HG02840 (cell line): ENCODE data around the gene PCDHB14.
"Not testable (repeated sequence)": the region's sequence is repeated elsewhere in the genome, so short reads cannot be mapped to it uniquely, and the experiment has no call there.

Experiments
- ATAC-seq: cut with Tn5 transposase; IDR thresholded peaks from one replicate; pipeline ENCODE4 v1.9.1; 2021; ENCODE audit warnings: mild to moderate bottlenecking, moderate library complexity, moderate number of reproducible peaks; ENCODE audit not compliant: unreplicated experiment, low FRiP score

Gene PCDHB14

GRCh38 chr5:141208478-141208877 is 14.7 kb upstream of the PCDHB14 start, which contains the start of gene PCDHB12:
Gene PCDHB12, plus strand, starts transcription at chr5:141208719. Its CDS starts 189 bp downstream, at chr5:141208908.
- ATAC-seq, result no peak

DNA sequence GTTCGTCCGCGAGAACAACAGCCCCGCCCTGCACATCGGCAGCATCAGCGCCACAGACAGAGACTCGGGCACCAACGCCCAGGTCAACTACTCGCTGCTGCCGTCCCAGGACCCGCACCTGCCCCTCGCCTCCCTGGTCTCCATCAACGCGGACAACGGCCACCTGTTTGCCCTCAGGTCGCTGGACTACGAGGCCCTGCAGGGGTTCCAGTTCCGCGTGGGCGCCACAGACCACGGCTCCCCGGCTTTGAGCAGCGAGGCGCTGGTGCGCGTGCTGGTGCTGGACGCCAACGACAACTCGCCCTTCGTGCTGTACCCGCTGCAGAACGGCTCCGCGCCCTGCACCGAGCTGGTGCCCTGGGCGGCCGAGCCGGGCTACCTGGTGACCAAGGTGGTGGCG is 12.9 kb upstream of the PCDHB14 start:
- not testable (repeated sequence) for ATAC-seq

GRCh38 chr5:141210849-141211248 is 12.3 kb upstream of the PCDHB14 start:
- ATAC-seq, result not testable (repeated sequence)

GRCh38 chr5:141213656-141214339 is 9.3 kb upstream of the PCDHB14 start, which contains the start of gene PCDHB13:
Gene PCDHB13, plus strand, starts transcription at chr5:141213919. Its CDS starts 205 bp downstream, at chr5:141214124.
- ATAC-seq, result not testable (repeated sequence)

DNA sequence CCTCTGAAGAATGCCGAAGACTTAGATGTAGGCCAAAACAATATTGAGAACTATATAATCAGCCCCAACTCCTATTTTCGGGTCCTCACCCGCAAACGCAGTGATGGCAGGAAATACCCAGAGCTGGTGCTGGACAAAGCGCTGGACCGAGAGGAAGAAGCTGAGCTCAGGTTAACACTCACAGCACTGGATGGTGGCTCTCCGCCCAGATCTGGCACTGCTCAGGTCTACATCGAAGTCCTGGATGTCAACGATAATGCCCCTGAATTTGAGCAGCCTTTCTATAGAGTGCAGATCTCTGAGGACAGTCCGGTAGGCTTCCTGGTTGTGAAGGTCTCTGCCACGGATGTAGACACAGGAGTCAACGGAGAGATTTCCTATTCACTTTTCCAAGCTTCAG is 8.6 kb upstream of the PCDHB14 start:
- not testable (repeated sequence) for ATAC-seq

DNA sequence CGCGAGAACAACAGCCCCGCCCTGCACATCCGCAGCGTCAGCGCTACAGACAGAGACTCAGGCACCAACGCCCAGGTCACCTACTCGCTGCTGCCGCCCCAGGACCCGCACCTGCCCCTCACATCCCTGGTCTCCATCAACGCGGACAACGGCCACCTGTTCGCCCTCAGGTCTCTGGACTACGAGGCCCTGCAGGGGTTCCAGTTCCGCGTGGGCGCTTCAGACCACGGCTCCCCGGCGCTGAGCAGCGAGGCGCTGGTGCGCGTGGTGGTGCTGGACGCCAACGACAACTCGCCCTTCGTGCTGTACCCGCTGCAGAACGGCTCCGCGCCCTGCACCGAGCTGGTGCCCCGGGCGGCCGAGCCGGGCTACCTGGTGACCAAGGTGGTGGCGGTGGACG is 7.6 kb upstream of the PCDHB14 start:
- ATAC-seq, result not testable (repeated sequence)

DNA sequence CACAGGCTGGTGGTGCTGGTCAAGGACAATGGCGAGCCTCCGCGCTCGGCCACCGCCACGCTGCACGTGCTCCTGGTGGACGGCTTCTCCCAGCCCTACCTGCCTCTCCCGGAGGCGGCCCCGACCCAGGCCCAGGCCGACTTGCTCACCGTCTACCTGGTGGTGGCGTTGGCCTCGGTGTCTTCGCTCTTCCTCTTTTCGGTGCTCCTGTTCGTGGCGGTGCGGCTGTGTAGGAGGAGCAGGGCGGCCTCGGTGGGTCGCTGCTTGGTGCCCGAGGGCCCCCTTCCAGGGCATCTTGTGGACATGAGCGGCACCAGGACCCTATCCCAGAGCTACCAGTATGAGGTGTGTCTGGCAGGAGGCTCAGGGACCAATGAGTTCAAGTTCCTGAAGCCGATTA is 7.1 kb upstream of the PCDHB14 start:
- ATAC-seq, result not testable (repeated sequence)

DNA sequence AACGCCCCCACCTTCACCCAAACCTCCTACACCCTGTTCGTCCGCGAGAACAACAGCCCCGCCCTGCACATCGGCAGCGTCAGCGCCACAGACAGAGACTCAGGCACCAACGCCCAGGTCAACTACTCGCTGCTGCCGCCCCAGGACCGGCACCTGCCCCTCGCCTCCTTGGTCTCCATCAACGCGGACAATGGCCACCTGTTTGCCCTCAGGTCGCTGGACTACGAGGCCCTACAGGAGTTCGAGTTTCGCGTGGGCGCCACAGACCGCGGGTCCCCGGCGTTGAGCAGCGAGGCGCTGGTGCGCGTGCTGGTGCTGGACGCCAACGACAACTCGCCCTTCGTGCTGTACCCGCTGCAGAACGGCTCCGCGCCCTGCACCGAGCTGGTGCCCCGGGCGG is 1.7 kb downstream of the PCDHB14 start:
- not testable (repeated sequence) for ATAC-seq

GRCh38 chr5:141225421-141225820 is 2.3 kb downstream of the PCDHB14 start:
- ATAC-seq, result not testable (repeated sequence)

- ATAC-seq, result no peak
These were observed 11.0 kb downstream of the PCDHB14 start for GRCh38 chr5:141234109-141234667.

GRCh38 chr5:141235922-141236321 is 12.8 kb downstream of the PCDHB14 start:
- ATAC-seq, result not testable (repeated sequence)

DNA sequence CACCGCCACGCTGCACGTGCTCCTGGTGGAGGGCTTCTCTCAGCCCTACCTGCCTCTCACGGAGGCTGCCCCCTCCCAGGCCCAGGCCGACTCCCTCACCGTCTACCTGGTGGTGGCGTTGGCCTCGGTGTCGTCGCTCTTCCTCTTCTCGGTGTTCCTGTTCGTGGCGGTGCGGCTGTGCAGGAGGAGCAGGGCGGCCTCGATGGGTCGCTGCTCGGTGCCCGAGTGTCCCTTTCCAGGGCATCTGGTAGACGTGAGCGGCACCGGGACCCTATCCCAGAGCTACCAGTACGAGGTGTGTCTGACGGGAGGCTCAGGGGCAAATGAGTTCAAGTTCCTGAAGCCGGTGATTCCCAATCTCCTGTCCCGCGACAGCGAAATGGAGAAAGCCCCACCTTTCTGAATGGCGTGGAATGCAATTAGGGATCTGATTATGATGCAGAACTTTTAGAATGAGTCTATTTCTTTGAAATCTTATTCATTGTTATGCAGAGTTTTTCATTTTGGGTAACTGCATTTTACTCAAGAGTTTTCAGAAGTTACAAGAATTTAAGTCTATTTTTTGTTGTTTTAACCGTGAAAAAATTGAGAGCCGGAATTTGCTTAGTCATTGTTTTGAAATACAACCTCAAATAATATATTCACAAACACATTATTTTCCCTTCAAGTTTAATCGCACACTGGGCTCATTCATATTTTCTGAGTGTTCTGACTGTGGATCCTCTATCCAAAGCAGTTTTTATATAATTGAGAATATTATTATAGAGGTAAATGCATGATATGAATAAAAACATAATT is 13.6 kb downstream of the PCDHB14 start:
- no peak for ATAC-seq

DNA sequence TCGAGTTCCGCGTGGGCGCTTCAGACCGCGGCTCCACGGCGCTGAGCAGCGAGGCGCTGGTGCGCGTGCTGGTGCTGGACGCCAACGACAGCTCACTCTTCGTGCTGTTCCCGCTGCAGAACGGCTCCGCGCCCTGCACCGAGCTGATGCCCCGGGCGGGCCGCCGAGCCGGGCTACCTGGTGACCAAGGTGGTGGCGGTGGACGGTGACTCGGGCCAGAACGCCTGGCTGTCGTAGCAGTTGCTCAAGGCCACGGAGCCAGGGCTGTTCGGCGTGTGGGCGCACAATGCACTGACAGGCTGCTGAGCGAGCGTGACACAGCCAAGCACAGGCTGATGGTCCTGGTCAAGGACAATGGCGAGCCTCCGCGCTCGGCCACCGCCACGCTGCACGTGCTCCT is 18.4 kb downstream of the PCDHB14 start:
- ATAC-seq, result no peak

- no peak for ATAC-seq
These were observed 22.1 kb downstream of the PCDHB14 start, which contains the start of gene PCDHB15 for GRCh38 chr5:141245250-141245717. Gene PCDHB15, plus strand, starts transcription at chr5:141245395. Its CDS starts 184 bp downstream, at chr5:141245579.

GRCh38 chr5:141246971-141247370 is 23.8 kb downstream of the PCDHB14 start:
- not testable (repeated sequence) for ATAC-seq

GRCh38 chr5:141247434-141247833 is 24.3 kb downstream of the PCDHB14 start:
- ATAC-seq, result not testable (repeated sequence)

DNA sequence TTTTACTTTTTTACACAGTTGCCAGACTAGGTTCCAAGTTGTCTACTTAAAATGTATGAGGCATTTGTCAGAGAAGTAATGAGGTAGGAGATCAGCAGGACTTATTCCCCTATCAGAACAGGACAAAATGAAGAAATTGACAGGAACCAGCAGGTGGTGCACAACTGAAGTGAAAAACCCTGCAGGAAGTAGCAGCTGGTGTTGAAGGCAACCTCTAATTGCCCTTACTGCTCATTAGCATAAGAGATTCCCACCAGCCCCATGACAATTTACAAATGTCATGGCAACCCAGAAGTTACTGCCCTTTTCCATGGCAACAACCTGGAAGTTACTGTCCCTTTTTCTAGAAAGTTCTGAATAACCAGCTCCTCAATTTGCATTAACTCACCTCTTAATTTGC is 27.4 kb downstream of the PCDHB14 start:
- ATAC-seq, result no peak

DNA sequence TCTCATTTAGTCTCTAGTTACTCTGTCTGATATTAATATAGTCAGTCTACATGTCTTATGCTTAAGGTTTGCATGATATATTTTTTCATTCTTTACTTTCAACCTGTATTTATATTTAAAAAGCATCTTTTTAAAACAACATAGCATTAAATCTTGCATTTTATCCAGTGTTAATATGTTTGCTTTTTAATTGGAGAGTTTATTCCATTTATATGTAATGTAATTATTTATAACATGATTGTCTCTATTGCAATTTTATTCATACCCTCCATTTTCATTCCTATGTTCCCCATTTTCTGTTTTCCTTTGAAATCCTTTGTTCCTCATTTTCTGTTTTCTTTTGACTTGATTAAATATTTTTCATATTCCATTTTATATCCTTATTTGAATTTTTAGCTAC is 35.3 kb downstream of the PCDHB14 start:
- no peak for ATAC-seq

- no peak for ATAC-seq
These were observed 35.8 kb downstream of the PCDHB14 start for GRCh38 chr5:141258948-141259347.

DNA sequence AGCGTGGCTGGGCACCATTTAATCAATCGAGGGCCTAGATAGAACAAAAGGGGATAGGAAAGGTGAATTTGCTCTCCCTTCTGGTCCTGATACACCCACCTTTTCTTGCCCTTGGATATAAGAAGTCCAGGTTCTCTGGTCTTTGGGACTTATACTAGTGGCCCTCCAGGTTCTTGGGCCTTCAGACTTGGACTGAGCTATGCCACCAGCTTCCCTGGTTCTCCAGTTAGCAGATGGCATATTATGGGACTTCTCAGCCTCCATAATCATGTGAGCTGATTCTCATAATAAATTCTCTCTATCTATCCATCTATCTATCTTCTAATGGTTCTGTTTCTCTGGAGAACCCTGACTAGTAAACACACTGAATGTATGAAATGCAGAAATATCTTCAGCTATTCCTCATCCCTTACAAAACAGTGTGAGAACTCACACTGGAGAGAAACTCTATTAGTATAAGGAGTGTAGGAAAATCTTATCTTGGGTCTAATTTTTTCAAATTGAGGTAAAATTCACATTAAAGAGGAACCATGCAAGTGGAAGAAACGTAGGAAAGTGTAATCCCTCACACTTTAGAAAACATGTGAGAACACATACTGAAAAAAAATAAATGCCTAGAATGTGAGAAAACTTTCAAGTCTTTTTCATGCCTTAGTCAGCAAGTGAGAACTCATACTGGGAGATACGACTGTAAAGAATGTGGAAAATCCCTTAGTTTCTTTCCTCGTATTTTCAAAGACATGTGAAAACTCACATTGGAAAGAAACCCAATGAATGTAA is 37.5 kb downstream of the PCDHB14 start:
- ATAC-seq, result no peak
